AG09319 (cell line): ENCODE data around the gene LEPROT.

ENCODE experiments used
- DNase-seq: peaks from one replicate; pipeline ENCODE4 v3.0.0-alpha.2; 2010; ENCODE audit warnings: low read depth; ENCODE audit errors: extremely low read depth
- TF ChIP-seq, protein P1 (sequence below): IDR thresholded peaks from 2 replicates; pipeline ENCODE4 v1.5.1; 2011; ENCODE audit warnings: low read depth, mild to moderate bottlenecking, inconsistent platforms, low read length, moderate library complexity

Gene LEPROT

DNA sequence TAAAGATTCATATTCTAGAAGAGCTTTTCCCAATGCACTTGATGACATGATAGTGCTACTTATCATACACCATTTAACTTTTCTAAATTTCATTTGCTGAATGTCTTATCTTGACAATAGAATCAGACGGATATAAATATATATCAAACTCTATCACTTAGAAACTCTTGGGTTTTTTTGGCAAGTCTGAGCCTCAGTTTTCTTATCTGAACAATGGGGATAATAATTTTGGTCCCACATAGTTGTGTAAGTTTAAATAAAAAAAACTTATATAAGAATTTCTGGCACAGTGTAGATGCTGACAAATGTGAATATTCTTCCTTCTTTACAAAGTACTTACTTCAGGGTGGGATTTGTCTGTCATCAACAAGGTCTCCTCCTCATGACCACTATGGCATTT is 21.5 kb upstream of the LEPROT start:
- TF ChIP-seq, protein P1, sequence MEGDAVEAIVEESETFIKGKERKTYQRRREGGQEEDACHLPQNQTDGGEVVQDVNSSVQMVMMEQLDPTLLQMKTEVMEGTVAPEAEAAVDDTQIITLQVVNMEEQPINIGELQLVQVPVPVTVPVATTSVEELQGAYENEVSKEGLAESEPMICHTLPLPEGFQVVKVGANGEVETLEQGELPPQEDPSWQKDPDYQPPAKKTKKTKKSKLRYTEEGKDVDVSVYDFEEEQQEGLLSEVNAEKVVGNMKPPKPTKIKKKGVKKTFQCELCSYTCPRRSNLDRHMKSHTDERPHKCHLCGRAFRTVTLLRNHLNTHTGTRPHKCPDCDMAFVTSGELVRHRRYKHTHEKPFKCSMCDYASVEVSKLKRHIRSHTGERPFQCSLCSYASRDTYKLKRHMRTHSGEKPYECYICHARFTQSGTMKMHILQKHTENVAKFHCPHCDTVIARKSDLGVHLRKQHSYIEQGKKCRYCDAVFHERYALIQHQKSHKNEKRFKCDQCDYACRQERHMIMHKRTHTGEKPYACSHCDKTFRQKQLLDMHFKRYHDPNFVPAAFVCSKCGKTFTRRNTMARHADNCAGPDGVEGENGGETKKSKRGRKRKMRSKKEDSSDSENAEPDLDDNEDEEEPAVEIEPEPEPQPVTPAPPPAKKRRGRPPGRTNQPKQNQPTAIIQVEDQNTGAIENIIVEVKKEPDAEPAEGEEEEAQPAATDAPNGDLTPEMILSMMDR: no peak
- DNase-seq: no peak

DNA sequence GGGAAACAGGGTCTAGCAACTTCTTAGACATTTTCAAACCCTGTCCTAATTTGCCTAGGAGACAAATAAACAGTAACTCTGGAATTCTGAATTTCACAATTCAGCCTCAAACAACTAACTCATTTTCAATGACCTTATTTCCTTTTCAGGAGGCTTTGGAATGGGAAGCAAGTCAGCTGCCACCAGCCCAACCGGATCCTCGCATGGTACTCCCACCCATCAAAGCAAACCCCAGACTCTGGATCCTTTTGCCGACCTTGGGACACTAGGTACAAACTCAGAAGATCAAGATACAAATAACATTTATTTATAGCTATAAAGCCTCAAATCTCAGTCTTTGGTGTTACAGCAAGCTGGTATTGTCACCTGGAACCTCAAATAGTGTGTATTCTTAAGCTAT is 18.9 kb upstream of the LEPROT start:
- TF ChIP-seq, protein P1: no peak
- no peak for DNase-seq

DNA sequence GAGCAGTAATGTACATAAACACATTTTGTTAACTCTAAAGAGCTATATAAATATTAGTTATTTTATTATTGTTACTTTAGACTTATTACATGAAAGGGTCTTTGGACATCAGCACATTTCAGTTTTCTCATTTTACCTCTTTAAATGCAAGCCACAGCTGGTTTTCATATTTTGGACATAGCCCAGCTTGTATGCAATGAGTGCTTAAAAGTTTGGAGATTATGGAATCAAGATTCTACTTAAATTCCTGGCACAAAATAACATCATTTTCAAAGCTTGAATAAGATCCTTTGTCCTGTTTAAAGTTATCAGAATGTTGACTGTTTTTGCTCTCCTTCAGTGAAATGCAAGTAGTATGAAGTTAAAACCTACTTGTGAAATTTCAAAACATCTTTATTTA is 15.5 kb upstream of the LEPROT start:
- TF ChIP-seq, protein P1: no peak
- no peak for DNase-seq

DNA sequence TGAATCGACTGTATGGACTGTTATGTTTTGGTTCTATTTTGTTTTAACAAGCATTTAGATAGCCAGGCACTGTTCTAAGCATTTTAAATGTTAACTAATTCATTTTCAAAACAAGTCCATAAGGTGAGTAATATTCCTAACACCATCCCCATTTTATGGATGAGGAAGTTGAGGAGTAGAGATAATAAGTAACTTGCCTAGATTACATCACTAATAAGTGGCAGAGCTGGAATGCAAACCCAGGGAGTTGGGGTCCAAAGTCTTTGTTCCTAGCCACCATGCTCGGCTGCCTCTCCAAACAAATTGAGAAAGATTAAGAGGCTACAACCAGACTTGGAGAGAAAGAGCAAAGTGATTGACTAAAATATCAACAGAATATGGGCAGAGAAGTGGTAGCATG is 12.6 kb upstream of the LEPROT start:
- TF ChIP-seq, protein P1: no peak
- DNase-seq: no peak

DNA sequence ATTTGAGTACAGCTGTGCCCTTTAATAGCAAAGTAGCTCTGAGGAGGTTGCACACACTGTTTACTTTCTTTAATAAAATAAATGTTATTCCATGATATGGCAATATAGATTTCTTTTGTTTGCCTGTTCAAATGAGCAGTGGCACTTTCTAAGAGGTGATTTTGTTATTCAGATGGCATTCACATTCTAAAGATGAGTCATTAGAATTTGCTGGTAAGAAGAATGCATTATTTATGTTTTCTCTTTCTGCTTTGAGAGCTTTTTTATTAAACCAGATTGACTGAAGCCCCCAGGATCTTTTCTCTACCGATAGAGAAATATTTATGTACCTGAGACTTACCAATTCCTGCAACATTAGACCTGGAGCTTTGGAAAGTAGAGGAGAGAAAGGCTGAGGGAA is 11.2 kb upstream of the LEPROT start:
- TF ChIP-seq, protein P1: no peak
- no peak for DNase-seq

DNA sequence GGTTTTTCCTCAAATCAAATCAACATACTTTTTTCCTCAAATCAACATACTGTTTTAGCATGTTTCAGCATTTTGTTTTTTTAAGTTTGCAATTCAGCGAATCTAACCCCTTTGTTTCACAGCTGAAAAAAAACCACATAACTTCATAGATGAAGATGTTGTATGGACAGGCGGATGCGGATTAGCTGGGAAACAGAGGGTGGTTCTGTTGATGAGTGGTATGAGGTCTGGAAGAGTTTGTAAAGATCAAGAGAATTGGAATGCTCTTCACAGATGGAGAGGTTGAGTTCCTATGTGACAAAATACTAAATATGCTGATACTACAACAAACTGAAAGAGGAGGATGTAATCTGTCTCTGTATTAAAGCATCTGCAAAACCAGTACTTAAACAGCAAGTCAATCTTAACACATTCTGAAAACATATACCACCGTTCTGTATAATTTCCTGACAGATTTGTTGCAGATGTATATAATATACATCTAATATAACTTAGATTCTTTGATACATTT is 10.6 kb upstream of the LEPROT start:
- TF ChIP-seq, protein P1: no peak
- no peak for DNase-seq

DNA sequence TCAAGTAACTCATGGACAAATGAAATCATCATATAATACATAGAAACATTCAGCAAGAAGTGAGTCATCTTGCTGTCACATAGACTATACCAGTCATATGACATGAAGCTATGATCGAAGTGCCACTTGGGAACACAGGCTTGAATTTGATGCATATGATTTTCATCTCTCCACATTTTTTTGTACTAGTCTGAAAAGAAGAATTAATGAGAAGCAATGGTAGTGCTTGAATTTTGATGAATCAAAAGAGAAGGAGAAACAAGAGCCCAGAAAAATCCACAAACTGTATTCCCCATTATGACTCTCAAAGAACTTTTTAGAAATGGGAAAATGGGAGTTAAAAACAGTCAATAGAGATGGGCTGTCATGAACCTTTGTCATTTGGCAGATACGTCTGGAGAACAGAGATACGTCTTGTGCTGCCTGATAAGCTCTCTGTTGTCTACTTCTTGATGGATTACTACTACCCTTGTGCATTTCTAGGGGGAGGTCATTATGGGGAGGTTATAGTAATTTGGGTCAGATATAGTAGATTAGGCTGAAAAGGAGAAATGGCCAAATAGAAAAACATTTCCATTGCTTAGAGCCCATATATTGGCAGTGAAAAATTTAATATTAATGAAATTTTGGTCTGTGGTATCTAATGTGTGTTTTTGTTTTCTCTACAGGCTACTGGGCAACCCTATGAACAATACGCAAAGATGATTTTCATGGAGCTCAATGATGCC is 8.0 kb upstream of the LEPROT start:
- DNase-seq: no peak
- TF ChIP-seq, protein P1: no peak
